ENCODE data around the gene FGF12. TPM values are rescaled to one million over a fixed set of nuclear protein-coding genes. Genes with fewer than 3 reads are reported as not detected.

The FGF12 gene
- total and polyA plus RNA-seq, 2 of the 13 experiments (the other 11 are each of a cell fraction or from before 2014, with no cell fraction given) = 0.07 TPM; not detected in 1

- H3K27ac ChIP-seq (ENCODE audit: extremely low read length, insufficient read depth, low read length) = no peak overlapping the region
- POLR2A ChIA-PET = no interaction called here
- no peaks in the 10 kb centered on the region for H3K9me3 ChIP-seq (ENCODE audit: low read length)
- no peaks in the 10 kb centered on the region for H3K36me3 ChIP-seq (replicated peaks in 1 of 2; ENCODE audit: control insufficient read depth in 1 of 2, insufficient read depth in 2 of 2, low read length in 2 of 2)
- 18% methylated on average over 6 of the region's 6 CpGs for WGBS (ENCODE audit: low lambda C conversion rate)
- H3K9ac ChIP-seq (ENCODE audit: insufficient read depth, low read depth, low read length) = no peak overlapping the region
- no peaks in the 10 kb centered on the region for H3K4me1 ChIP-seq (ENCODE audit: insufficient read depth, low read length)
- no peak for FAIRE-seq
- H3K79me2 ChIP-seq (ENCODE audit: insufficient read depth, low read length) = no peaks in the 10 kb centered on the region
- ATAC-seq = no peak
- no peak overlapping the region for H3K4me2 ChIP-seq (ENCODE audit: low read depth, low read length)
- CTCF ChIA-PET (ENCODE audit: low intra/inter-chr PET ratio, low total read pairs) = no interaction called here
- DNase-seq (ENCODE audit: low spot score) = no peak
- no peaks in the 10 kb centered on the region for H4K20me1 ChIP-seq (ENCODE audit: insufficient read depth, low read length)
- intact Hi-C loops (cut with micrococcal nuclease; ENCODE audit: unreplicated experiment) = no loop called here
- no TSS peak for BruUV-seq (replicated peaks)
- no peak overlapping the region for H3K4me3 ChIP-seq (replicated peaks in 1 of 3; ENCODE audit: insufficient read depth in 1 of 3, low read depth in 2 of 3, low read length in 3 of 3)
- H3K27me3 ChIP-seq (ENCODE audit: control insufficient read depth in 1 of 2, insufficient read depth in 2 of 2, low read length in 2 of 2) = no peaks in the 10 kb centered on the region
- in situ Hi-C loops (cut with HindIII; ENCODE audit: extremely low pct_ligation_motif_present, low pct_unique_long_range_greater_than_20kb) = no loop called here
- no peak overlapping the region for H2AFZ ChIP-seq (ENCODE audit: low read length)
- TF ChIP-seq ZNF564 (CRISPR knock-in tag; IDR thresholded peaks at IDR 0.05) (no peak), ZBTB1 (CRISPR knock-in tag; IDR thresholded peaks at IDR 0.05; ENCODE audit: borderline replicate concordance) (no peak), ATF7-NPFF (CRISPR knock-in tag; IDR thresholded peaks at IDR 0.05; ENCODE audit: low read depth) (no peak), RAD51 (IDR thresholded peaks at IDR 0.05; ENCODE audit: borderline replicate concordance) (no peak), NFATC3 (CRISPR knock-in tag; IDR thresholded peaks at IDR 0.05) (no peak), ZBTB25 (CRISPR knock-in tag; IDR thresholded peaks at IDR 0.05) (no peak), NAIF1 (CRISPR knock-in tag; IDR thresholded peaks at IDR 0.05; ENCODE audit: borderline replicate concordance) (no peak), TOE1 (CRISPR knock-in tag; IDR thresholded peaks at IDR 0.05) (no peak), RXRB (CRISPR knock-in tag; IDR thresholded peaks at IDR 0.05; ENCODE audit: borderline replicate concordance) (no peak), ARNTL (CRISPR knock-in tag; IDR thresholded peaks at IDR 0.05) (no peak), ZNF577 (CRISPR knock-in tag; IDR thresholded peaks at IDR 0.05; ENCODE audit: borderline replicate concordance, low read depth) (no peak), ZNF883 (CRISPR knock-in tag; IDR thresholded peaks at IDR 0.05; ENCODE audit: not compliant biosample characterization) (no peak), SETDB1 (CRISPR knock-in tag; IDR thresholded peaks at IDR 0.05; ENCODE audit: borderline replicate concordance) (no peak), POLR2AphosphoS5 (IDR thresholded peaks at IDR 0.05; ENCODE audit: low read depth, low read length) (no peak), NFE2L2 (IDR thresholded peaks at IDR 0.05; ENCODE audit: low read length) (no peak), ZBTB37 (CRISPR knock-in tag; IDR thresholded peaks at IDR 0.05) (no peak), CREB3 (CRISPR knock-in tag; IDR thresholded peaks at IDR 0.05) (no peak)
Measured at GRCh38 chr3:192258721-192259120, 468.6 kb downstream of the FGF12 start.

Data from HepG2 (cell line).